H7 (cell line): ENCODE data around the gene RAB3C. TPM values are rescaled to one million over a fixed set of nuclear protein-coding genes. Genes with fewer than 3 reads are reported as not detected.
"Not testable (repeated sequence)": the region's sequence is repeated elsewhere in the genome, so short reads cannot be mapped to it uniquely, and the experiment has no call there.

ENCODE experiments used
- DNase-seq: peaks from one replicate; pipeline ENCODE4 v3.0.0; 2012
- H3K27me3 ChIP-seq: 2 replicates; pipeline ENCODE4 v1.6.0; 2011; ENCODE audit warnings: mild to moderate bottlenecking, low read length; ENCODE audit not compliant: control insufficient read depth, insufficient read depth
- H3K36me3 ChIP-seq: replicated peaks from 2 replicates; pipeline ENCODE4 v1.5.1; 2011; ENCODE audit warnings: low read length; ENCODE audit not compliant: control insufficient read depth, insufficient read depth
- H3K4me3 ChIP-seq: 2 replicates; pipeline ENCODE4 v1.5.1; 2011; ENCODE audit warnings: low read depth, mild to moderate bottlenecking, control low read depth, low read length, moderate library complexity; ENCODE audit not compliant: insufficient read depth
- total RNA-seq: library from RNA; depleted of rRNA; stranded (reverse); fragments of >200 nt; shearing (Covaris generic); gene quantifications from 2 replicates; pipeline ENCODE4 v1.2.3, GENCODE V29; 2014; rRNA removed

The RAB3C gene, protein sequence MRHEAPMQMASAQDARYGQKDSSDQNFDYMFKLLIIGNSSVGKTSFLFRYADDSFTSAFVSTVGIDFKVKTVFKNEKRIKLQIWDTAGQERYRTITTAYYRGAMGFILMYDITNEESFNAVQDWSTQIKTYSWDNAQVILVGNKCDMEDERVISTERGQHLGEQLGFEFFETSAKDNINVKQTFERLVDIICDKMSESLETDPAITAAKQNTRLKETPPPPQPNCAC
- 6.2 and 11.5 TPM in 2 replicates for total RNA-seq

DNA sequence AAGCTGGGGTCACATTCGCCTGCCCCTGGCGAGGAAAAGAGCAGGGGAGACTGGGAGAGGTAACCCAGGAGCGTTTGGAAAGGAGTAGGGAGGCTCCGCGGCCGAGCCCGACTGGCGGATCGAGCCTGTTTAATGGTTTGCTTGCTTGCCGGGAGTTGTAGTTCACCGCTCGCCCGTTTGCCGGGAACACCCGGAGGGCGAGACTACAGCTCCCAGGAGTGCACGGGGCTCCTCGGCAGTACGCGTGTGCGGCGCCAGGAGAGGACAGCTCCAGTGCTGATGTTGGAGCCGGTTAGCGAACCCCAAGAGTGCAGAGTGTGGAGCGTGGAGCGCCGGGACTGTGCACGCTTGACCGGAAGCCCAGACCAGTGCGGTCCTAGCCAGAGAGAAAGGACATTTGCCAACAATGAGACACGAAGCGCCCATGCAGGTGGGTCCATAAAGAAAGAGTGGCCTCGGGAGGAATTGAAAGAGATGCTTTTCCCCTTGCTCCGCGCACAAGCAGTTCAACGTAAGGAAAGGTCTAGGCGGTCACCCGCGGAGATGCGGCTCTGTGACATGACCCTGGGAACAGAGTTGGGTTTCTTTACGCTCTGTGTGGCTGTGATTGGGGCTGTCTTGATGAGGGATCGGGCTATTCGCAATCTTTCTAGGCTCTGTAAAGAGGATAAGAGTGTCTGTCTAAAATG lies at the start of gene RAB3C:
TSS of gene RAB3C (plus strand) at position 273 of the 689 bp plus-strand sequence. CDS start at position 407, 134 bp downstream.
- Histone ChIP-seq H3K36me3 (no peaks in the 10 kb centered on the region), H3K4me3 (peak within 1 kb of the TSS; percentile 69), H3K27me3 (peaks cover 18% of the 10 kb centered on the region)
- DNase-seq: peak; percentile 80

- DNase-seq, H3K36me3 ChIP-seq, H3K4me3 ChIP-seq, H3K27me3 ChIP-seq: not testable (repeated sequence)
These were observed 40.9 kb upstream of the RAB3C start for GRCh38 chr5:58541935-58542334.

- no peak for DNase-seq
- no peaks in the 10 kb centered on the region for H3K27me3 ChIP-seq
- H3K4me3 ChIP-seq: no peak overlapping the region
- H3K36me3 ChIP-seq: no peaks in the 10 kb centered on the region
These were observed 40.2 kb upstream of the RAB3C start for GRCh38 chr5:58542709-58543108.

GRCh38 chr5:58543723-58544122 lies 39.2 kb upstream of the RAB3C start:
- no peak for DNase-seq

DNA sequence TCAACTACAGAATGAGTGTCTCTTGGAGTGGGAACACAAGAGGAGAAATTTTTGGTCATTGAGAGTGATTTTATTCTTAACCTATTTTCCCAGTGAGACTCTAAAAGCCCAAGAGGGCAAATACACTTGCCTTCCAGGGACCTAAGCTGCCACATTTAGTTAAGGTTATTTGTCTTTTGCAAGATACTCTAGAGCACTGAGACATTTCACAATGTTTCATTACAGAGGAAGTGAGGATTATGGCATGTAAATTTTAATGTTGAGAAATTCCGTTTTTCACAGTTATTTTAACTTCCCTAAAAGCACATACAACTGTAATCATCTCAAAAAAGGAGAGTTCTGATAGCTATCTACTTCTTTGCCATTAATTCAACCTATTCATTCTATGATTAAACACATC lies 38.7 kb upstream of the RAB3C start:
- Histone ChIP-seq H3K27me3 (no peaks in the 10 kb centered on the region), H3K36me3 (no peaks in the 10 kb centered on the region), H3K4me3 (no peak overlapping the region)
- DNase-seq: no peak

More at GRCh38 chr5:58543723-58544122, 39.2 kb upstream of the RAB3C start:
- Histone ChIP-seq H3K36me3 (no peaks in the 10 kb centered on the region), H3K27me3 (no peaks in the 10 kb centered on the region), H3K4me3 (no peak overlapping the region)

DNA sequence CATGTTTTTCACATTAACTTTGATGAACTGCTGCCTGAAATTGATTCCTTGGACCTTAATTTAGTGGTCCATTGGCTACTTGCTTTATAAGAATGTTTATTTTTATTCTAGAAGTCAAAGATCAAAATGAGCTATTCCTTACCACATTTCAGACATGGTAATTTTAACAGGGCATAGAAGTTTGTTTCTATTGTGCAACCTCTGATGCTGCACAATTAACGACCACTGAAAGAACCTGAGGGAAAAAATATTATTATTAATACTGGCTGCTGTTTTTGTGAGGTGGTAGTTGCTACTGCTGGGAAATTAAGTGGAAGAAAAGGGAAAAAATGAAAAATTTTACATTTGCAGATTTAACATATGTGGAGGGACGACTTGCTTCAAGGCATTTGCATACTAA lies 37.9 kb upstream of the RAB3C start:
- no peak overlapping the region for H3K4me3 ChIP-seq
- no peaks in the 10 kb centered on the region for H3K36me3 ChIP-seq
- DNase-seq: no peak
- H3K27me3 ChIP-seq: no peaks in the 10 kb centered on the region

DNA sequence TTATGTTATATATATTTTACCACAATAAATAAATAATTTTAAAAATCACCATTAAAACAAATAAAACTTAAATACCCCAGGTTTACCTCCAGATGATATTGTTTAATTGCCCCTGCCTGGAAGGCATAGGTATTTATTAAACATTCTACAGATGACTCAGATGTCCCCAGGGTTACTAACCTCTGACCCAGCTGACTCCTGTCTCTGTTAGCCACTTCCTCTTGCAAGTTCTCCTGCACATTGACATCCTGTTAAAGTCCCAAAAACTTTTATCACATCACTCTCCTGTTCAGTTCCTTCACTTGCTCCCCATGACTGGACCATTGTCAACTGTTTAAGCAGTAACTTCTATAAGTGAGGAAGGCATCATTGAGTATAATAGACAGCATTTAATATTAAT lies 37.0 kb upstream of the RAB3C start:
- Histone ChIP-seq H3K4me3 (no peak overlapping the region), H3K36me3 (no peaks in the 10 kb centered on the region), H3K27me3 (no peaks in the 10 kb centered on the region)
- DNase-seq: no peak

- no peaks in the 10 kb centered on the region for H3K36me3 ChIP-seq
- no peak for DNase-seq
- no peaks in the 10 kb centered on the region for H3K27me3 ChIP-seq
- H3K4me3 ChIP-seq: no peak overlapping the region
These were observed 34.8 kb upstream of the RAB3C start for GRCh38 chr5:58548068-58548467.

GRCh38 chr5:58551492-58551891 lies 31.4 kb upstream of the RAB3C start:
- no peak for DNase-seq

GRCh38 chr5:58557665-58558338 lies 25.1 kb upstream of the RAB3C start:
- not testable (repeated sequence) for DNase-seq, H3K27me3 ChIP-seq, H3K36me3 ChIP-seq
- peak overlapping the region; percentile 37 for H3K4me3 ChIP-seq

More at GRCh38 chr5:58551492-58551891, 31.4 kb upstream of the RAB3C start:
- no peak overlapping the region for H3K4me3 ChIP-seq
- no peaks in the 10 kb centered on the region for H3K36me3 ChIP-seq
- H3K27me3 ChIP-seq: no peaks in the 10 kb centered on the region

DNA sequence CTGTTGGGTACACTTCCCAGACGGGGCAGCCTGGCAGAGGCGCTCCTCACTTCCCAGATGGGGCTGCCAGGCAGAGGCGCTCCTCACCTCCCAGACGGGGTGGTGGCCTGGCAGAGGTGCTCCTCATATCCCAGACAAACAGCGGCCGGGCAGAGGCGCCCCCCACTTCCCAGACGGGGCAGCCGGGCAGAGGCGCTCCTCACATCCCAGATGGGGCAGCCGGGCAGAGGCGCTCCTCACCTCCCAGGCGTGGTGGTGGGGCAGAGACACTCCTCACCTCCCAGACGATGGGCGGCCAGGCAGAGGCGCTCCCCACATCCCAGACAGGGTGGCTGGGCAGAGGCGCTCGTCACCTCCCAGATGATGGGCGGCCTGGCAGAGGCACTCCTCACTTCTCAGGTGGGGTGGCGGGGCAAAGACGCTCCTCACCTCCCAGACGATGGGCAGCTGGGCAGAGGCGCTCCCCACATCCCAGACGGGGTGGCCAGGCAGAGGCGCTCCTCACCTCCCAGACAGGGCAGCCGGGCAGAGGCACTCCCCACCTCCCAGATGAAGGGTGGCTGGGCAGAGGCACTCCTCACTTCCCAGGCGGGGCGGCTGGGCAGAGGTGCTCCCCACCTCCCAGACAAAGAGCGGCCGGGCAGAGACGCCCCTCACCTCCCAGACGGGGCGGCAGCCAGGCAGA lies 19.7 kb upstream of the RAB3C start:
- not testable (repeated sequence) for H3K27me3 ChIP-seq, H3K4me3 ChIP-seq, H3K36me3 ChIP-seq, DNase-seq

- H3K27me3 ChIP-seq: not testable (repeated sequence)
These were observed 18.6 kb upstream of the RAB3C start for GRCh38 chr5:58564043-58564832.

DNA sequence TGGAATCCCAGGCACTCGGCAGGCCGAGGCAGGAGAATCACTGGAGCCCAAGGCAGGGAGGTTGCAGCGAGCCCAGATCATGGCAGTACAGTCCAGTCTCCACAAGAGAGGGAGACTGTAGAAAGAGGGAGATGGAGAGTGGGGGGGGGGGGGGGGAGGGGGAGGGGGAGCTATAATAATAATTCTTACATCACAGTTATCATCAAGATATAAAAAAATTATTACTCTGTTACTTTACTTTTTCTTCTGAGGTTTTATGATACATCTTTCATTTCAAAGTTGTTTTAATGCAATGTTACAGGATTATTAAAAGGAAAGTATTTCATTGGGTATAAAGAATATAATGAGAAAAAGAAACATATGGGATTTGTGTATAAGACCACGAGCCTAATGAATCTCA lies 17.8 kb upstream of the RAB3C start:
- no peaks in the 10 kb centered on the region for H3K27me3 ChIP-seq
- H3K4me3 ChIP-seq: no peak overlapping the region
- no peak for DNase-seq
- no peaks in the 10 kb centered on the region for H3K36me3 ChIP-seq

More at GRCh38 chr5:58564043-58564832, 18.6 kb upstream of the RAB3C start:
- not testable (repeated sequence) for H3K4me3 ChIP-seq, H3K36me3 ChIP-seq, DNase-seq

GRCh38 chr5:58571501-58571900 lies 11.4 kb upstream of the RAB3C start:
- H3K4me3 ChIP-seq: no peak overlapping the region
- DNase-seq: no peak
- no peaks in the 10 kb centered on the region for H3K27me3 ChIP-seq
- no peaks in the 10 kb centered on the region for H3K36me3 ChIP-seq
